ENCODE results near the gene EPC1. TPM values are rescaled to one million over a fixed set of nuclear protein-coding genes. Genes with fewer than 3 reads are reported as not detected.

Gene EPC1
- total and polyA plus RNA-seq, 9 of the 15 experiments (the other 6 are each of a cell fraction or from before 2014, with no cell fraction given) = 7.0 to 43.6 (median 16.1) TPM

DNA sequence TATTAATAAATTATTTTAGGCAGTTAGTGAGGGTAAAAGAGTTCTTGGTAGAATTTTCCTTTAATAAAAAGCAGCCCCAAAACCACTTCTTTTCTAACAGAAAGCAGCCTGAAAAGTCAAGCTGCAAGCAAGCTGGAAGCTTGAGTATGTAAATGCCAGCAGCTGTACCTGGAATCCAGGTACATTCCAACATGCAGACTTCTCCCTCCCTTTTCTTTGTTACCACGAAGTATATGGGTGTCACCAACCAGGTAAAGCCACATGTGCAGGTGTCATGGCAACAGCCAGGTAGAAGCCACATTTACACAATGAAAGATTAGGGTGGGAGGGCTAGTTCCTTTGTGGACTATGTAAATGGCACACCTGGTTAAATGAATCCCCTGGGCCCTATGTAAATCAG, 114.6 kb downstream of the EPC1 start:
- Histone ChIP-seq H3K36me3 (ENCODE audit: control insufficient read depth, insufficient read depth, low read length) (no peaks in the 10 kb centered on the region), H3K9me1 (ENCODE audit: control insufficient read depth, insufficient read depth, low read length) (no peaks in the 10 kb centered on the region), H3K27ac (ENCODE audit: extremely low read depth, low read depth, low read length) (no peak overlapping the region), H3K4me1 (replicated peaks in 1 of 2; ENCODE audit: control insufficient read depth in 2 of 2, insufficient read depth in 2 of 2, low read length in 2 of 2) (no peaks in the 10 kb centered on the region), H3K4me3 (no peak overlapping the region), H3K9me3 (replicated peaks; ENCODE audit: control insufficient read depth, insufficient read depth, low read depth, low read length) (no peaks in the 10 kb centered on the region), H4K20me1 (replicated peaks; ENCODE audit: control insufficient read depth, insufficient read depth, low read length) (no peaks in the 10 kb centered on the region), H3K27me3 (ENCODE audit: control insufficient read depth in 2 of 2, insufficient read depth in 2 of 2, low read length in 2 of 2) (peaks cover 0 to 4% of the 10 kb centered on the region in 2 experiments; a peak in 1 of 5 replicates), H2AFZ (ENCODE audit: low read depth, low read length) (no peak overlapping the region), H3K9ac (ENCODE audit: insufficient read depth in 1 of 2, low read depth in 2 of 2, low read length in 2 of 2) (no peak overlapping the region), H3K79me2 (ENCODE audit: control insufficient read depth, insufficient read depth, low read length) (no peaks in the 10 kb centered on the region), H3K4me2 (ENCODE audit: insufficient read depth, low read length) (no peak overlapping the region)
- no TSS peak for BruUV-seq (replicated peaks)
- DNase-seq (ENCODE audit: extremely low read depth in 1 of 4, low spot score in 3 of 4) = no peak
- in situ Hi-C loops (cut with MboI) (no loop called here), intact Hi-C loops (cut with micrococcal nuclease) (no loop called here)
- FAIRE-seq = no peak
- WGBS (ENCODE audit: insufficient coverage, low coverage, missing lambda C conversion rate) = 0% methylated on average over 1 of the region's 1 CpG
- POLR2A ChIA-PET = no interaction called here
- CTCF ChIA-PET (ENCODE audit: low intra/inter-chr PET ratio) = no interaction called here
- TF ChIP-seq PHF20 (IDR thresholded peaks at IDR 0.05; ENCODE audit: partially characterized antibody) (no peak), ARHGAP35 (IDR thresholded peaks at IDR 0.05; ENCODE audit: partially characterized antibody) (no peak), PCBP1 (IDR thresholded peaks at IDR 0.05; ENCODE audit: low read depth, low read length, poor library complexity, severe bottlenecking) (no peak), PTBP1 (IDR thresholded peaks at IDR 0.05; ENCODE audit: low read depth, low read length) (no peak), MCM3 (IDR thresholded peaks at IDR 0.05) (no peak), ATF3 (IDR thresholded peaks at IDR 0.05) (no peak), ATF3 (CRISPR knock-in tag; conservative IDR thresholded peaks at IDR 0.05) (no peak), ZNF124 (CRISPR knock-in tag; IDR thresholded peaks at IDR 0.05) (no peak), GABPB1 (CRISPR knock-in tag; IDR thresholded peaks at IDR 0.05) (no peak), NCOA6 (IDR thresholded peaks at IDR 0.05) (no peak)
- no peak for ATAC-seq

Data from K562 (cell line).